GM21447 (cell line): ENCODE data around the gene RNASE8.
"Not testable (repeated sequence)": the region's sequence is repeated elsewhere in the genome, so short reads cannot be mapped to it uniquely, and the experiment has no call there.

ENCODE experiments used
- ATAC-seq: cut with Tn5 transposase; IDR thresholded peaks from one replicate; pipeline ENCODE4 v1.9.1; 2021; ENCODE audit not compliant: unreplicated experiment

RNASE8 gene

DNA sequence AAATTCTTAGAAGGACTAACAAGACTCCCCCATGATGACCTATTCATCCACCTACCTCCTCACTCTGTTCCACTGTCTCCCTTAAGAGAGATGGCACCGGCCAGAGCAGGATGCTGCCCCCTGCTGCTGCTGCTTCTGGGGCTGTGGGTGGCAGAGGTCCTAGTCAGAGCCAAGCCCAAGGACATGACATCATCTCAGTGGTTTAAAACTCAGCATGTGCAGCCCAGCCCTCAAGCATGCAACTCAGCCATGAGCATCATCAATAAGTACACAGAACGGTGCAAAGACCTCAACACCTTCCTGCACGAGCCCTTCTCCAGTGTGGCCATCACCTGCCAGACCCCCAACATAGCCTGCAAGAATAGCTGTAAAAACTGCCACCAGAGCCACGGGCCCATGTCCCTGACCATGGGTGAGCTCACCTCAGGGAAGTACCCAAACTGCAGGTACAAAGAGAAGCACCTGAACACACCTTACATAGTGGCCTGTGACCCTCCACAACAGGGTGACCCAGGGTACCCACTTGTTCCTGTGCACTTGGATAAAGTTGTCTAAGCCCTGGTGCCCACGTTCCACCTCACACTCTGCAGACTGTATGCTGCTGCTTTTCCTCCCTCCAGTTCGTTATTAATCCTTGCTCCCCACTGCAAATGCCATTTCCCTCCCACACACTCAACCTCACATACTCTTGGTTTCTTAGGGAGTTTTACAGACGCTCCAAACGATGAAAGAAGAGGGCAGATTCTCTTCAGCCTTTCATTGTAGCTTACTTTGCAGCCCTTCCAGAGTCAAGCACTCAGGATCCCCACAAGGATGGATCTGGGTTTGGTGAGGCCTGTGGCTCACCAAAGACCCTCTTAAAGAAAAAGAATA lies at the start of gene RNASE8:
Gene RNASE8 (plus strand): TSS at position 20 of the 873 bp plus-strand sequence. CDS start 71 bp downstream, at position 91.
- no peak for ATAC-seq

DNA sequence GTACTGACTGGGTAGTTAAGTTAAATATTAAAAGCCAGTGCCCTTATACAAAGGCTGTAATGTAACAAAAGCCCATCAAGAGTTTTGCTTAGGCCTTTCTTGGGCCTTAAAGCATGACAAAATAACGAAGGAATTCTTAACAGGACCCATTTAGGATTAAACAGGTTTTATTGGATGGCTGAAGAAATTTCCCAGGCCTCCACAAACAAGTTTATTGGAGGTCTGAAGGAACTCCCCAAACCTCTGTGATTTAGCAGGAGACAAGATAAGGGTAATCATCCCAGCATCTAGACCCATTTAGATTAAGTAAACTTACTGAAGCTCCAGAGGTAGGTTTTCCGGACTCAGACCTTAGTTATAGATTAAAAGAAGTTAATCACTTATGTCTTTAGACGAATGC lies 47.9 kb upstream of the RNASE8 start:
- ATAC-seq = not testable (repeated sequence)

- no peak for ATAC-seq
Measured at GRCh38 chr14:21011136-21011535, 46.5 kb upstream of the RNASE8 start.

DNA sequence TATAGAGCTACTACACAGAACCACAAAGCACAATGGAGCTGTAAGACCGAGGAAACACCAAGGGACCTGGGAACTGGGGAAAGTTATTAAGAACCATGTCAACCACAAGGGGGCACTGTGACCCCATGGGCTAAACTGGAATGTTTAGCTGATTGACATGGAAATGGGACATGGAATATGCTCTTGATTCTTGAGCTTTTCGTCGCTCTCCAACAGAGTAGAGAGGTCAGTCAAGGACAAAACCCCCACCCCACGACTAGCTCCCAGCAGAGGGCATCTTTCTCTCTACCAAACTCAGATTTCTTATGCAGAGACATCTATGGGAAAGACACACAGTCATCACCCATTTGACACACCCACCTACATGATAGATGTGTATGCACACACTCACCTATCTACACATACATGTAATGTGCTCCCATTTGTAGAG lies 42.8 kb upstream of the RNASE8 start:
- ATAC-seq = no peak

- ATAC-seq = no peak
Measured at GRCh38 chr14:21015312-21015711, 42.3 kb upstream of the RNASE8 start.

DNA sequence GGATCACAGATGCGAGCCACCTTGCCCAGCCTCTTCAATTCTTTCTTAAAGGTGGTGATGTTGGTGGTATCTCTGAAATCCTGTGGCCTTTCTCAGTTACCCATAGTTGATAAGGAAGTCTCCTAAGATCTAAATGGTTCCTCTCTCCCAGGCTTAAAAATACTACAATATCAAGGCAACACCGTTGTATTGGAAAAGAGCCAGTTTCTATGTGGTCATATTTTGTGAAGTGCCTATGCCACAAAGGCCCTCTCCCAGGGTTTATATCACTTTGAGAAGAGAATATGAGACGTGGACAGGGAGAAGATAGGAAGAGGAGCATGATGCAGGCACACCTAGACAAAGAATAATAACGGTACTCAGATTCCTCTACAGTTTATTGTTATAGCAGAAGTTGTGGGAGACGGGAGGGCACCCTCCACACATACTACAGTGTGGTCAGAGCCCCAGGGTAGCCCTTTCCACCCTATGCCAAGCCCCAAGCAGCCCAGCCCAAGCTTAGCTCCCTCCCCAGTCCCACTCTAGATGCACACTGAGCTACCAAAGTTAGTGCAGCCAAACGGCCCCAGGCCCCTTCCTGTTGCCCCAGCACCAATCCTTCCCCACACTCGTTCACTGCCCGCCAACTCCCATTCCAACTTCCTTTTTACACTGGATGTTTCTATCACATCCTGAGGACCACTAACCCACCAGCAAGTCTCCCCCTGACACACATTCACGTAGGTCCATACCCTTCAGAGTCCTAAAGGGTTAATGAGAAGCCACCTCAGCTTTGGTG lies 41.0 kb upstream of the RNASE8 start:
- no peak for ATAC-seq

DNA sequence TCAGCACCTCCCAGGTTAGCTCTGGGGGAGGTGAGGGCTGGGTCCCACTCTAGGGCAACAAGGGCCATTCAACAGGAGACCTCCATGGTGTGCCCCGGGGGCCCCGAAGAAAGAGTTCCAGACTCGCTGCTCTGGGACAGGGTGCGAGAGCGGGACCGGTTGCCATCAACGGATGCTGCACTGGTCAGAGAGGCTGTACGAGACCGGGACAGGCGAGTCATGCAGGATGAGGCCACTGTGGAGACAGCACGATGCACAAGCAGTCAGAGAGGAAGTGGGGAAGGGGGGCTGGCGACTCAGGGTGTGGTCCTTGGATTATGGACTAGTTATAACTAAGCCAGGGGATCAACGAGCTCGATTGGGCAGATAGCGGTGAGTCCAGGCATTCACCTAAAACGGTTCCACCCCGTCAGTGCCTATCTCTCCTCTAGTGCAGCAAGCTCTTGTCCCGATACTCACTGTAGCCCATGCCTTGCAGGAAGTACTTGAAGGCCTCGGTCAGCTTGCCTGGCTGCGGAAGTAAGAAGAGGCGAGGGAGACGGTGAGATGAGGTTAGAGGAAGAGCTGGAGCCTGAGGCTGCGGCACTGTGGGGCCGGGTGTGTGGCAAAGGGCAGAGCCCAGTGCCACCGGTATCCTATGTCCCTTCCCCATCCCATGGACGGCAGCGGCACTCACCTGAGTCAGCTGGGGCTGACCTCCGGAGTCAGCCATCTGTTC lies 39.9 kb upstream of the RNASE8 start:
- no peak for ATAC-seq

GRCh38 chr14:21018286-21018685 lies 39.3 kb upstream of the RNASE8 start:
- no peak for ATAC-seq

GRCh38 chr14:21018781-21019180 lies 38.8 kb upstream of the RNASE8 start:
- ATAC-seq = no peak

- ATAC-seq = no peak
Measured at GRCh38 chr14:21019366-21019765, 38.3 kb upstream of the RNASE8 start.

DNA sequence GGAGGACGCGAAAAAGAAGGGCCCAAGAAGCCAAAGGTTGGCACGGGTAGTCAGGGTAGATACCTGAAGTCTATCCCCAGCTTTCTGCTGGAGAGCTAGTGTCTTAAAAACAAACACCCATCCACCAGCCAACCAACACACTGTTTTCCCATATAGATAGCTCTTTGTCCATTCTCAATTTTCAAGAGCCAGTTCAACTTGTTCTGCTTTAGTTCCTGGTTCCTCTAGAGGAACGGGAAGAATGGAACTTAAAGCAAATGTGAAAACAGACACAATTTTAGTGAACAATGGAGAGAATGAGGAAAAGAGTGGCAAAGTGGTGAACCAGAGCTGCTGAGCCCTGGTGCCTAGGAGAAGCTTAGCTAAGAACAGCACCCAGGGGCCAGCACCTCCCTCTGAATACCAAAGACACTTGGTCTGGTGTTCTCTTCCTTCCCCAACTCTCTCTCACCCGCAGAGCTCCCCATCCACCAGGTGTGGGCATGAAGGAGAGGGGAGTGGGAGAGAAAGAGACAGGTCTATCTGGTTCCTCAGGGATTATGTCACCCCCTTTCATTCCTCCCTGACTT lies 36.6 kb upstream of the RNASE8 start:
- no peak for ATAC-seq

- no peak for ATAC-seq
Measured at GRCh38 chr14:21022686-21023085, 34.9 kb upstream of the RNASE8 start.

- no peak for ATAC-seq
Measured at GRCh38 chr14:21023174-21023573, 34.4 kb upstream of the RNASE8 start.

DNA sequence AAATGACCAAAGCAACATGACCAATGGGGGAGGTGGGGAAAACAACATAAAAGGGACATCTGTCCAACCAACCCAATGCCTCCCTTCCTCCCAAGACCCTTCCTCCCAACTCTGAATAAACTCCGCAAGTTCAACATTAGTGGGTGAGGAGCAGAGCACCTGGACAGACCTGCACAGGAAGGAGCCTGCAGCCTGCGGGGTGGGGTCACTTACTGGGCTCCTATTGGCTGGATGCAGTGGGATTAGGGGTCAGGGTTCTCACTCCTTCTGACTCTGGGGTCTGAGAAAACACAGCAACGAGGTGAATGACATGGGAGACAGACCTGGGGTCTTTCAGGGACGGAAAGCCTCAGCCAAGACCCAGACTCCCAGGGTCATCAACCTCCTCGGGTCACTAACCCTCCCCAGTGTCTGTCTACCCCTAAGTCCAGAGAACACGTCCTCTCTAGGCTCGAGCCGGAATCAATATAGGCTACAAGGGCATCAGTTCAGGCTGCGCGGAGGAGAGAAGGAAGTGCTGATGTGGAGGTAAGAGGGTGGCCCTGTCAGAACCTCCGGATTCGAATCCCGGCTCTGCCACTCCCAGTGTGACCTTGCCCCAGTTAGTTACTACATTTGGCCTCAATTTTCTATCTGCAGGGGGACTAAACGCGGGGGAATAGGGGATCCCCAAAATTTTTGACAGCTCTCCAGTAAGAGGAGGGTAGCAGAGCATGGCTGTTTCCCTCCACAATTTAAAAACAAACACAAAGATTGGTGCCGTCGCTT lies 33.6 kb upstream of the RNASE8 start:
- ATAC-seq = no peak

DNA sequence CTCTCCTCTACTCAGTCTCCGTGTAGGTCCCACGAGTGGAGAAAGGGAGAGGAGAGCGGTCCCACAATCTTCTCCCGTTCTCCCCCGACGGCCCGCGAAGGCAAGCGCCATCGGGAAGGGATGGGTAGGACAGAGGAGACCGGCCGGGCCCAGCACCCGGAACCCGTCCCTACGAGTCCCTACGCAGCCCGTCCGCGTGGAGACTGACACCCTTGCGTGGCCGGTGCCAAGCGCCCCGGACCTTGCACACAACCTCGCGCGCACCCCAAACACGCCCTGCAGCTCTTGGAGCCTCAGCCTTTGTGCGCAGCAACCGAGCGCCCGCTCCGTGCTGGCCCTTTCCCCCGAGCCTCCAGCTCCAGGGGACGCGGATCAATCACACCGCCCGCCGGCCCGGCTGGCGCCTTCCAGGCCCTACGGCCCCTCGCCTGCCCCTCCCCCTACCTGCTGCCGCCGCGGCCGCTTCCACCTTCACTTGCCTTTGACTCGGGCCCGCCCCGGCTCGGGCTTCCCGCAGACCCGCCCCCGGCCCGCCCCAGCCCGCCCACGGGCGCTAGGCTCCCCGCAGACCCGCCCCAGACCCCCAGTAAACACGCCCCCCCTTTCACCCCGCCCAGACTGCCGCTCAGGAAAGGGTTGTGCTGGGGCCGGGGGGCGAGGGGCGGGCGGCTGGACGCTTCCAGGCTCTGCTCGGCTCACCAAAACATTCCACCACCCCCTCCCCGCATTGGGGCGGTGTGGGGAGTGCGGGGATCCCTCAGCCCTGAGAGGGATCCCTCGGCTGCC lies 32.8 kb upstream of the RNASE8 start, which contains the start of gene NDRG2:
Gene NDRG2 (minus strand): TSS at position 477 of the 786 bp plus-strand sequence. CDS start 1,746 bp downstream, outside the sequence.
- ATAC-seq = no peak

GRCh38 chr14:21025371-21026273 lies 32.0 kb upstream of the RNASE8 start:
- ATAC-seq = no peak

GRCh38 chr14:21026274-21026987 lies 31.2 kb upstream of the RNASE8 start:
- ATAC-seq = no peak

- ATAC-seq = no peak
Measured at GRCh38 chr14:21026988-21027315, 30.7 kb upstream of the RNASE8 start.
